OCI-LY1 (cell line): ENCODE data around the gene ARID3C.
A peak's percentile ranks its signal among the peaks of the same experiment; 100 is the strongest.

Experiments
- H2AFZ ChIP-seq: fragments of 200-600 bp; sonication (generic), shearing (Covaris generic); 2 replicates; pipeline ENCODE4 v1.6.0; 2014; ENCODE audit warnings: antibody characterized with exemption, mild to moderate bottlenecking, low read length
- H3F3A ChIP-seq: fragments of 200-600 bp; sonication (generic), shearing (Covaris generic); 2 replicates; pipeline ENCODE4 v1.6.0; 2014; ENCODE audit warnings: mild to moderate bottlenecking, antibody characterized with exemption, low read length, moderate library complexity; ENCODE audit not compliant: insufficient read depth
- H3K27ac ChIP-seq: fragments of 200-600 bp; sonication (generic); 2 replicates; pipeline ENCODE4 v1.5.1; 2014; ENCODE audit warnings: low read length, mixed run types, mild to moderate bottlenecking, low read depth; ENCODE audit not compliant: poor library complexity, severe bottlenecking
- H3K27me3 ChIP-seq: fragments of 200-600 bp; sonication (generic); 2 replicates; pipeline ENCODE4 v1.6.0; 2014; ENCODE audit warnings: antibody characterized with exemption, mild to moderate bottlenecking, low read length, moderate library complexity; ENCODE audit not compliant: insufficient read depth
- H3K36me3 ChIP-seq: fragments of 200-600 bp; sonication (generic); 2 replicates; pipeline ENCODE4 v1.6.1; 2014; ENCODE audit warnings: mild to moderate bottlenecking, antibody characterized with exemption, low read length, moderate library complexity, mixed read lengths; ENCODE audit not compliant: insufficient read depth
- H3K4me1 ChIP-seq: fragments of 200-600 bp; sonication (generic); 2 replicates; pipeline ENCODE4 v1.5.1; 2014; ENCODE audit warnings: mild to moderate bottlenecking, low read length, moderate library complexity; ENCODE audit not compliant: insufficient read depth, severe bottlenecking
- H3K4me2 ChIP-seq: fragments of 200-600 bp; sonication (generic), shearing (Covaris generic); 2 replicates; pipeline ENCODE4 v1.6.1; 2014; ENCODE audit warnings: low read length
- H3K4me3 ChIP-seq: fragments of 200-600 bp; sonication (generic); 2 replicates; pipeline ENCODE4 v1.5.1; 2014; ENCODE audit warnings: low read length, low read depth, mild to moderate bottlenecking, mixed read lengths; ENCODE audit not compliant: poor library complexity, severe bottlenecking
- H3K79me2 ChIP-seq: fragments of 200-600 bp; shearing (Covaris generic); 2 replicates; pipeline ENCODE4 v1.6.1; 2016; ENCODE audit warnings: mixed run types, low read length, mixed read lengths; ENCODE audit not compliant: insufficient read depth
- H3K9ac ChIP-seq: fragments of 200-600 bp; sonication (generic), shearing (Covaris generic); 2 replicates; pipeline ENCODE4 v1.6.1; 2014; ENCODE audit warnings: mild to moderate bottlenecking, low read length, mixed read lengths
- H3K9me2 ChIP-seq: fragments of 200-600 bp; sonication (generic), shearing (Covaris generic); 2 replicates; pipeline ENCODE4 v1.6.1; 2014; ENCODE audit warnings: low read depth, mild to moderate bottlenecking, low read length, mixed read lengths
- H3K9me3 ChIP-seq: fragments of 200-600 bp; shearing (Covaris generic); 2 replicates; pipeline ENCODE4 v1.6.1; 2014; ENCODE audit warnings: low read length, mixed read lengths
- H4K20me1 ChIP-seq: fragments of 200-600 bp; sonication (generic), shearing (Covaris generic); 2 replicates; pipeline ENCODE4 v1.6.0; 2016; ENCODE audit warnings: mild to moderate bottlenecking, low read length; ENCODE audit not compliant: insufficient read depth
- EZH2 ChIP-seq: fragments of 200-600 bp; sonication (generic), shearing (Covaris generic); IDR thresholded peaks from 2 replicates; pipeline ENCODE4 v1.8.0; 2017; ENCODE audit warnings: borderline replicate concordance, mixed run types, mild to moderate bottlenecking, antibody characterized with exemption, low read length, moderate library complexity, mixed read lengths
- TF ChIP-seq, protein P1 (sequence below): fragments of 200-600 bp; sonication (generic), shearing (Covaris generic); IDR thresholded peaks from 2 replicates; pipeline ENCODE4 v1.5.1; 2017; ENCODE audit warnings: mild to moderate bottlenecking, antibody characterized with exemption, low read length, moderate library complexity, mixed read lengths

Gene ARID3C, protein sequence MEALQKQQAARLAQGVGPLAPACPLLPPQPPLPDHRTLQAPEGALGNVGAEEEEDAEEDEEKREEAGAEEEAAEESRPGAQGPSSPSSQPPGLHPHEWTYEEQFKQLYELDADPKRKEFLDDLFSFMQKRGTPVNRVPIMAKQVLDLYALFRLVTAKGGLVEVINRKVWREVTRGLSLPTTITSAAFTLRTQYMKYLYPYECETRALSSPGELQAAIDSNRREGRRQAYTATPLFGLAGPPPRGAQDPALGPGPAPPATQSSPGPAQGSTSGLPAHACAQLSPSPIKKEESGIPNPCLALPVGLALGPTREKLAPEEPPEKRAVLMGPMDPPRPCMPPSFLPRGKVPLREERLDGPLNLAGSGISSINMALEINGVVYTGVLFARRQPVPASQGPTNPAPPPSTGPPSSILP

GRCh38 chr9:34628656-34629490, at the start of gene ARID3C:
ARID3C (minus strand) TSS chr9:34629066; CDS start chr9:34628014, 1,052 bp downstream.
- Histone ChIP-seq H3K27ac (no peak within 1 kb of the TSS), H2AFZ (no peak within 1 kb of the TSS), H3K4me1 (peaks cover 14% of the 10 kb centered on the region), H3F3A (no peaks in the 10 kb centered on the region), H3K9me3 (no peaks in the 10 kb centered on the region), H3K79me2 (no peaks in the 10 kb centered on the region), H3K27me3 (peaks cover 15% of the 10 kb centered on the region; the same call in 1 of the 2 replicates), H3K4me2 (peak within 1 kb of the TSS; percentile 50), H3K4me3 (peak within 1 kb of the TSS; percentile 44), H4K20me1 (no peaks in the 10 kb centered on the region), H3K9ac (no peak within 1 kb of the TSS; the same call in 1 of the 2 replicates), H3K36me3 (no peaks in the 10 kb centered on the region), H3K9me2 (no peaks in the 10 kb centered on the region)
- TF ChIP-seq, protein P1, sequence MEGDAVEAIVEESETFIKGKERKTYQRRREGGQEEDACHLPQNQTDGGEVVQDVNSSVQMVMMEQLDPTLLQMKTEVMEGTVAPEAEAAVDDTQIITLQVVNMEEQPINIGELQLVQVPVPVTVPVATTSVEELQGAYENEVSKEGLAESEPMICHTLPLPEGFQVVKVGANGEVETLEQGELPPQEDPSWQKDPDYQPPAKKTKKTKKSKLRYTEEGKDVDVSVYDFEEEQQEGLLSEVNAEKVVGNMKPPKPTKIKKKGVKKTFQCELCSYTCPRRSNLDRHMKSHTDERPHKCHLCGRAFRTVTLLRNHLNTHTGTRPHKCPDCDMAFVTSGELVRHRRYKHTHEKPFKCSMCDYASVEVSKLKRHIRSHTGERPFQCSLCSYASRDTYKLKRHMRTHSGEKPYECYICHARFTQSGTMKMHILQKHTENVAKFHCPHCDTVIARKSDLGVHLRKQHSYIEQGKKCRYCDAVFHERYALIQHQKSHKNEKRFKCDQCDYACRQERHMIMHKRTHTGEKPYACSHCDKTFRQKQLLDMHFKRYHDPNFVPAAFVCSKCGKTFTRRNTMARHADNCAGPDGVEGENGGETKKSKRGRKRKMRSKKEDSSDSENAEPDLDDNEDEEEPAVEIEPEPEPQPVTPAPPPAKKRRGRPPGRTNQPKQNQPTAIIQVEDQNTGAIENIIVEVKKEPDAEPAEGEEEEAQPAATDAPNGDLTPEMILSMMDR = no peak
- TF ChIP-seq EZH2 = no peak

- TF ChIP-seq, protein P1 = no peak
- TF ChIP-seq EZH2 = no peak
- no peak overlapping the region for H3K27ac ChIP-seq
- no peaks in the 10 kb centered on the region for H3K9me3 ChIP-seq
- no peak overlapping the region for H2AFZ ChIP-seq
- H3K4me3 ChIP-seq = no peak overlapping the region
- H3K36me3 ChIP-seq = no peaks in the 10 kb centered on the region
- no peaks in the 10 kb centered on the region for H3K4me1 ChIP-seq
- H4K20me1 ChIP-seq = no peaks in the 10 kb centered on the region
- H3F3A ChIP-seq = no peaks in the 10 kb centered on the region
- no peaks in the 10 kb centered on the region for H3K9me2 ChIP-seq
- H3K9ac ChIP-seq = no peak overlapping the region
- no peaks in the 10 kb centered on the region for H3K79me2 ChIP-seq
- H3K4me2 ChIP-seq = no peak overlapping the region
- H3K27me3 ChIP-seq = no peaks in the 10 kb centered on the region
Measured at GRCh38 chr9:34675869-34676268, 47.0 kb upstream of the ARID3C start.

GRCh38 chr9:34675048-34675714, 46.3 kb upstream of the ARID3C start:
- H4K20me1 ChIP-seq = no peaks in the 10 kb centered on the region
- H3K9me2 ChIP-seq = no peaks in the 10 kb centered on the region
- H3K9me3 ChIP-seq = no peaks in the 10 kb centered on the region
- H3K79me2 ChIP-seq = no peaks in the 10 kb centered on the region
- TF ChIP-seq EZH2 = no peak
- TF ChIP-seq, protein P1 = peak; percentile 90
- no peaks in the 10 kb centered on the region for H3F3A ChIP-seq
- H3K27me3 ChIP-seq = no peaks in the 10 kb centered on the region
- no peak overlapping the region for H3K4me2 ChIP-seq
- H3K9ac ChIP-seq = no peak overlapping the region
- H3K36me3 ChIP-seq = no peaks in the 10 kb centered on the region
- no peak overlapping the region for H3K4me3 ChIP-seq
- no peak overlapping the region for H2AFZ ChIP-seq
- H3K4me1 ChIP-seq = no peaks in the 10 kb centered on the region
- no peak overlapping the region for H3K27ac ChIP-seq
